GM12875 (cell line): ENCODE data around the gene CNOT3.
A peak's percentile ranks its signal among the peaks of the same experiment; 100 is the strongest.
"Not testable (repeated sequence)": the region's sequence is repeated elsewhere in the genome, so short reads cannot be mapped to it uniquely, and the experiment has no call there.

Experiments
- H3K4me3 ChIP-seq: one replicate; pipeline ENCODE4 v1.5.1; 2011; ENCODE audit warnings: low read depth, low read length, control low read depth
- CTCF ChIP-seq: IDR thresholded peaks from 2 replicates; pipeline ENCODE4 v1.5.1; 2011; ENCODE audit warnings: low read depth, mild to moderate bottlenecking, control low read depth, inconsistent platforms, low read length, moderate library complexity, borderline replicate concordance; ENCODE audit not compliant: insufficient read depth

The CNOT3 gene

DNA sequence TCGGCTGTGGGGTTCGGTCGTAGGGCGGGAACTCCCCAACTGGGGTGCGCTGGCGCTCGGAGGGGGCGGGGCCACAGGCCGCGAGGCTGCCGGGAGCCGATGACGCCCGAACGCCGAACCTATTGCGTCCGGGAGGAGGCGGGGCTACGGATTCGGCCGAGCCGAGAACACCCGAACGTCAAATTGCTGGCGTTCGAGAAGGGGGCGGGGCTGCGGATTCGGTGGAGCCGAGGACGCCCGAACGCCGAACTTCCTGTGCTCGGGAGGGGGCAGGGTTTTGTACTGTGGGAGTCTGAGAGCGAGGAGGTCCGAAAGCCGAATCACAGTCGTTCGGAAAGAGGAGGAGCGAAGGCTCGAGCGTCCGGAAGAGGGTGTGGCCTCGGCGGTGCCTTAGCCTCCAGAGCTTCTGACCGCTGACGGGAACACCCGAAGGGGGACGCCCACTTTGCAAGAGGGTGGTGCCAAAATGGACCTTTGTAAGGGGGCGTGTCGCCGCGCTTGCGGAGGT, 53.0 kb downstream of the CNOT3 start:
- H3K4me3 ChIP-seq: peak overlapping the region; percentile 85
- no peak for TF ChIP-seq CTCF

GRCh38 chr19:54191011-54191810, 53.6 kb downstream of the CNOT3 start, which contains the start of gene TSEN34:
Gene TSEN34, plus strand, starts transcription at chr19:54191308. Its CDS starts 57 bp downstream, at chr19:54191365.
- H3K4me3 ChIP-seq: peak within 1 kb of the TSS; percentile 85
- no peak for TF ChIP-seq CTCF

DNA sequence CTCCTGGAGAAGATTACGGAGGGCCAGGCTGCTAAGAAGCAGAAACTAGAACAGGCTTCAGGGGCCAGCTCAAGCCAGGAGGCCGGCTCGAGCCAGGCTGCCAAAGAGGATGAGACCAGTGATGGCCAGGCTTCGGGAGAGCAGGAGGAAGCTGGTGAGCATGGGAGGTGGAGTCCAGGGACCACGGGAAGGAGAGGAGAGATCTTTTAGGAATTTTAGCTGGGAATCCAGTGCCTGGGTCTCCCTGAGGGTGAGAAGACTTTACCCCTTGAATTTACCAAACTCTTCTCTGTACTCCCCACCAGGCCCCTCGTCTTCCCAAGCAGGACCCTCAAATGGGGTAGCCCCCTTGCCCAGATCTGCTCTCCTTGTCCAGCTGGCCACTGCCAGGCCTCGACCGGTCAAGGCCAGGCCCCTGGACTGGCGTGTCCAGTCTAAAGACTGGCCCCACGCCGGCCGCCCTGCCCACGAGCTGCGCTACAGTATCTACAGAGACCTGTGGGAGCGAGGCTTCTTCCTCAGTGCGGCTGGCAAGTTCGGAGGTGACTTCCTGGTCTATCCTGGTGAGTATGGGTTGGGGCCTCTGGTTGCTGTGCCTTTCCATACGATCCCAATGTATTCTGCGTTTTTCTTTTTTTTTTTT, 54.4 kb downstream of the CNOT3 start:
- H3K4me3 ChIP-seq: peak overlapping the region; percentile 85
- TF ChIP-seq CTCF: no peak

- no peak for TF ChIP-seq CTCF
- no peak overlapping the region for H3K4me3 ChIP-seq
These were observed 55.4 kb downstream of the CNOT3 start for GRCh38 chr19:54193011-54193410.

- H3K4me3 ChIP-seq: not testable (repeated sequence)
These were observed 56.9 kb downstream of the CNOT3 start for GRCh38 chr19:54194463-54194862.

DNA sequence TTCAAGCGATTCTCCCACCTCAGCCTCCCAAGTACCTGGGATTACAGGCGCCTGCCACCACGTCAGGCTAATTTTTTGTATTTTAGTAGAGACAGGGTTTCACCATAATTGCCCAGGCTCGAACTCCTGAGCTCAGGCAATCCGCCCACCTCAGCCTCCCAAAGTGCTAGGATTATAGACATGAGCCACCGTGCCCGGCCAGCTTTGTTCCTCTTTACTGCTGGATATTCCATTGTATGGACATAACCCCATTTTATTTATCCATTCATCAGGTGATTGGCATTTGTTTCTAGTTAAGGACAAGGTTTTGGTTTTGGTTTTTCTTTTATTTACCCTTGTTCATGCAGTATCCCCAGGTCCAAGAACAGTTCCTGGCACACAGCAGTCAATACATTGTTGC, 59.0 kb downstream of the CNOT3 start:
- no peak for TF ChIP-seq CTCF
- no peak overlapping the region for H3K4me3 ChIP-seq

DNA sequence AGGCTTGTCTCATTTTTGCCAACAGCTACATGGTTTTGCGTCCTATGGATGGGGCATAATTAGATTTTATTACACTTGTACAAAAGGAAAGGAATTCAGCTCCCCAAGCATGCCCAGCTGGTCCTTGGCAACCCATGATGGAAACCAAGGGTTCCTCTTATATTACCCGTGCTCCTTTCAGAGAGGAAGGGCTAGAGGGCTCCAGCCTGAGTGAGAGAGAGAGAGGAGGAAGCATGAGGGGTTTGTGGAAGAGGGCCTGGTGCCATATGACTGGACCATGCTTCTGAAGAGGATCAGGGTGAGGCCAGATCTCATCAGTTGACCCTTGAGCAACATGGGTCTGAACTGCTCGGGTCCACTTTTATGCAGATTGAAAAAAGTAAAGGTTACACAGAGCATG, 59.6 kb downstream of the CNOT3 start:
- no peak for TF ChIP-seq CTCF
- no peak overlapping the region for H3K4me3 ChIP-seq
